A549 (cell line): ENCODE measurements around the gene TM6SF1. TPM values are rescaled to one million over a fixed set of nuclear protein-coding genes. Genes with fewer than 3 reads are reported as not detected.
A peak's percentile ranks its signal among the peaks of the same experiment; 100 is the strongest.

Experiments used
- ATAC-seq, 2 experiments: fragments of 200-7000 bp in 1 of 2; fragments of >200 bp in 1 of 2; cut with Nextera tagmentation in 1 of 2; cut with Tn5 transposase in 1 of 2; 3 replicates each; pipeline versions ENCODE4 v1.8.0 to v1.9.1; 2018 to 2020; ENCODE audit warnings: mild to moderate bottlenecking in 1 of 2, moderate library complexity in 1 of 2
- CTCF ChIA-PET: fragments of 300-600 bp; sonication (Branson Sonifier 250); formaldehyde crosslinking; extraction: SDS; loops from one replicate; lab custom pipeline; 2021; ENCODE audit warnings: antibody characterized with exemption, inconsistent platforms; lab: Yijun Ruan, JAX
- POLR2A ChIA-PET: fragments of 350-600 bp; formaldehyde crosslinking; extraction: SDS; loops from one replicate; lab custom pipeline; 2021; ENCODE audit warnings: antibody characterized with exemption, inconsistent platforms; lab: Yijun Ruan, JAX
- DNase-seq, 2 experiments: peaks; one replicate each; pipeline versions ENCODE4 v3.0.0 to v3.0.0-alpha.2; 2011 to 2016; ENCODE audit warnings: low read depth in 1 of 2, low spot score in 1 of 2
- FAIRE-seq: peaks from 2 replicates; lab custom pipeline; 2011; peaks lifted over from hg19 to GRCh38; lab: Jason Lieb, UNC
- H3K27ac ChIP-seq, 2 experiments: fragments of >200 bp; sonication (Bioruptor Twin); formaldehyde crosslinking; 3 replicates each; pipeline ENCODE4 v1.5.1; 2016 to 2017
- H3K4me1 ChIP-seq: fragments of >200 bp; sonication (Bioruptor Twin); formaldehyde crosslinking; 3 replicates; pipeline ENCODE4 v1.6.1; 2016
- H3K4me2 ChIP-seq: fragments of >200 bp; sonication (Bioruptor Twin); formaldehyde crosslinking; 3 replicates; pipeline ENCODE4 v1.6.1; 2016
- H3K4me3 ChIP-seq: fragments of >200 bp; sonication (Bioruptor Twin); formaldehyde crosslinking; 3 replicates; pipeline ENCODE4 v1.5.1; 2016
- H3K9me3 ChIP-seq: fragments of >200 bp; sonication (Bioruptor Twin); formaldehyde crosslinking; 3 replicates; pipeline ENCODE4 v1.6.1; 2016
- CBX8 ChIP-seq: fragments of 200-600 bp; sonication (generic); IDR thresholded peaks from 2 replicates; pipeline ENCODE4 v1.6.1; 2016
- CEBPB ChIP-seq, 2 experiments: fragments of >200 bp in 1 of 2; sonication (Bioruptor Twin) in 1 of 2; formaldehyde crosslinking in 1 of 2; IDR thresholded peaks; 2 replicates each; pipeline ENCODE4 v1.6.1; 2012 to 2016
- E2F6 ChIP-seq: IDR thresholded peaks from 2 replicates; pipeline ENCODE4 v1.6.1; 2012; ENCODE audit warnings: low read depth, borderline replicate concordance
- EHF ChIP-seq: fragments of 250-450 bp; sonication (Bioruptor Pico); IDR thresholded peaks from 2 replicates; pipeline ENCODE4 v1.5.0; 2020; ENCODE audit warnings: mild to moderate bottlenecking
- FOSB ChIP-seq: fragments of 250-450 bp; sonication (Bioruptor Pico); IDR thresholded peaks from 2 replicates; pipeline ENCODE4 v1.5.0; 2020; ENCODE audit warnings: mild to moderate bottlenecking, moderate library complexity
- FOXS1 ChIP-seq: fragments of 250-450 bp; sonication (Bioruptor Pico); IDR thresholded peaks from 2 replicates; pipeline ENCODE4 v1.5.0; 2020; ENCODE audit warnings: mild to moderate bottlenecking, moderate library complexity
- HEYL ChIP-seq: fragments of 250-450 bp; sonication (Bioruptor Pico); IDR thresholded peaks from 2 replicates; pipeline ENCODE4 v1.8.0; 2021; ENCODE audit warnings: mild to moderate bottlenecking, moderate library complexity
- HOXB5 ChIP-seq: fragments of 250-450 bp; sonication (Bioruptor Pico); IDR thresholded peaks from 2 replicates; pipeline ENCODE4 v1.5.0; 2020; ENCODE audit warnings: mild to moderate bottlenecking, moderate library complexity
- KDM1A ChIP-seq: fragments of 200-600 bp; sonication (generic); IDR thresholded peaks from 2 replicates; pipeline ENCODE4 v1.6.1; 2016; ENCODE audit warnings: low read depth, mild to moderate bottlenecking
- MAX ChIP-seq: IDR thresholded peaks from 2 replicates; pipeline ENCODE4 v1.6.1; 2012
- NPAS2 ChIP-seq: fragments of 250-450 bp; sonication (Bioruptor Pico); IDR thresholded peaks from 2 replicates; pipeline ENCODE4 v1.8.0; 2022; ENCODE audit warnings: mild to moderate bottlenecking, moderate library complexity, borderline replicate concordance
- NR3C1 ChIP-seq: fragments of >200 bp; sonication (Bioruptor Twin); formaldehyde crosslinking; IDR thresholded peaks from 3 replicates; pipeline ENCODE4 v1.6.1; 2017
- POLR2A ChIP-seq: IDR thresholded peaks from 2 replicates; pipeline ENCODE4 v1.6.1; 2012; ENCODE audit warnings: mild to moderate bottlenecking, low read length
- RAD21 ChIP-seq, 2 experiments: fragments of >200 bp in 1 of 2; sonication (Bioruptor Twin) in 1 of 2; formaldehyde crosslinking in 1 of 2; IDR thresholded peaks in 1 of 2; conservative IDR thresholded peaks in 1 of 2; 2 replicates in 1 of 2; 3 replicates in 1 of 2; pipeline ENCODE4 v1.6.1; 2012 to 2018; ENCODE audit warnings: inconsistent platforms in 1 of 2
- RARB ChIP-seq: fragments of 250-450 bp; sonication (Bioruptor Pico); IDR thresholded peaks from 2 replicates; pipeline ENCODE4 v1.8.0; 2021; ENCODE audit warnings: mild to moderate bottlenecking, moderate library complexity
- RCOR1 ChIP-seq: fragments of 150-350 bp; IDR thresholded peaks from 2 replicates; pipeline ENCODE4 v1.6.1; 2014; ENCODE audit warnings: antibody characterized with exemption, low read length, low read depth
- REST ChIP-seq: fragments of 200-600 bp; sonication (generic); IDR thresholded peaks from 2 replicates; pipeline ENCODE4 v1.6.1; 2016; ENCODE audit warnings: antibody characterized with exemption, mild to moderate bottlenecking, moderate library complexity
- RFX5 ChIP-seq: fragments of 450-650 bp; IDR thresholded peaks from 2 replicates; pipeline ENCODE4 v1.7.1; 2014; ENCODE audit warnings: antibody characterized with exemption, mild to moderate bottlenecking, moderate library complexity
- RNF2 ChIP-seq: fragments of 200-600 bp; sonication (generic); IDR thresholded peaks from 2 replicates; pipeline ENCODE4 v1.6.1; 2016; ENCODE audit warnings: low read depth, mild to moderate bottlenecking, antibody characterized with exemption, moderate library complexity, borderline replicate concordance
- TFCP2L1 ChIP-seq: fragments of 250-450 bp; sonication (Bioruptor Pico); IDR thresholded peaks from 2 replicates; pipeline ENCODE4 v1.5.0; 2021; ENCODE audit warnings: mild to moderate bottlenecking
- ZC3H11A ChIP-seq: fragments of 450-650 bp; IDR thresholded peaks from 2 replicates; pipeline ENCODE4 v1.6.1; 2014; ENCODE audit warnings: antibody characterized with exemption, mild to moderate bottlenecking
- ZSCAN20 ChIP-seq: fragments of 250-450 bp; sonication (Bioruptor Pico); IDR thresholded peaks from 2 replicates; pipeline ENCODE4 v1.8.0; 2022; ENCODE audit warnings: mild to moderate bottlenecking, moderate library complexity
- WGBS: methylation state at CpG from one replicate; pipeline ENCODE4 v1.1.6; 2017; ENCODE audit errors: missing lambda C conversion rate; 5-methylcytosine and 5-hydroxymethylcytosine counted together
- polyA plus RNA-seq, 4 experiments: library from polyadenylated mRNA; depleted of rRNA in 3 of 4; stranded (reverse); fragments of >200 nt; fragmentation: RNase III in 1 of 4; extraction: RNeasy Plus Mini Kit Qiagen cat#74134 plus additional on column Dnase treatment in 1 of 4; gene quantifications; 2 replicates in 3 of 4; 3 replicates in 1 of 4; pipeline ENCODE4 v1.2.3, GENCODE V29; 2011 to 2017
- TF ChIP-seq, protein P1 (sequence below): IDR thresholded peaks from 2 replicates; pipeline ENCODE4 v1.6.1; 2012
- TF ChIP-seq, protein P2 (sequence below): fragments of 450-650 bp; IDR thresholded peaks from 2 replicates; pipeline ENCODE4 v1.6.1; 2014; ENCODE audit warnings: antibody characterized with exemption

The TM6SF1 gene
- polyA plus RNA-seq, 2 of the 4 experiments (the other 2 are of a cell fraction), result 1.1 TPM; not detected in 1

DNA sequence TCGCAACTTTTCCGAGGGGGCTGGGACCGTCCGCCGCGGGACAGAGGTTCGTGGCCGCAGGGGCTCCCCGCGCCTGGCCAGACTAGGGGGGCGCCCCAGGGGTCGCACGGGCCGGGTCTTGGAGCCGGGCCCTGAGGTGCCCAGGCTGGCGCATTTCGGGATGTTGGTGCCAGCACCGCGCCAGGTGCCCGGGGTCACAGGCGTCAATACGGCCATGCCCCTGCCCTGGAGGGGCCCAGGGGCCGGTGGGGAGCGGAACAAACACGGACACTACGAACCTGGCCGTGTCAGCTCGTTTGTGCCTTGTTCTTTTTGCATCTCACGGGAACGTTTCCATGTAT is 366 bp downstream of the TM6SF1 start:
- DNase-seq (no peak), ATAC-seq (no peak), FAIRE-seq (no peak)
- ChIA-PET POLR2A (no interaction called here), CTCF (no interaction called here)
- Histone ChIP-seq H3K27ac (peak overlapping the region; percentile 36 to 85; a peak in 4 of 6 replicates), H3K4me1 (peaks cover 9% of the 10 kb centered on the region; the same call in 1 of the 3 replicates), H3K4me2 (peak overlapping the region; percentile 97), H3K4me3 (peak overlapping the region; percentile 68), H3K9me3 (no peaks in the 10 kb centered on the region)
- WGBS, result 73% methylated on average over 25 of the region's 30 CpGs
- TF ChIP-seq KDM1A, result no peak
- no peak for TF ChIP-seq ZC3H11A
- TF ChIP-seq, protein P1, sequence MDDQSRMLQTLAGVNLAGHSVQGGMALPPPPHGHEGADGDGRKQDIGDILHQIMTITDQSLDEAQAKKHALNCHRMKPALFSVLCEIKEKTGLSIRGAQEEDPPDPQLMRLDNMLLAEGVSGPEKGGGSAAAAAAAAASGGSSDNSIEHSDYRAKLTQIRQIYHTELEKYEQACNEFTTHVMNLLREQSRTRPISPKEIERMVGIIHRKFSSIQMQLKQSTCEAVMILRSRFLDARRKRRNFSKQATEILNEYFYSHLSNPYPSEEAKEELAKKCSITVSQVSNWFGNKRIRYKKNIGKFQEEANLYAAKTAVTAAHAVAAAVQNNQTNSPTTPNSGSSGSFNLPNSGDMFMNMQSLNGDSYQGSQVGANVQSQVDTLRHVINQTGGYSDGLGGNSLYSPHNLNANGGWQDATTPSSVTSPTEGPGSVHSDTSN, result no peak
- TF ChIP-seq RAD21 (conservative IDR thresholded peaks at IDR 0.05 in 1 of 2, IDR thresholded peaks at IDR 0.05 in 1 of 2), result no peak
- no peak for TF ChIP-seq EHF (CRISPR knock-in tag)
- TF ChIP-seq RCOR1, result no peak
- no peak for TF ChIP-seq HEYL (CRISPR knock-in tag)
- no peak for TF ChIP-seq POLR2A
- no peak for TF ChIP-seq E2F6
- TF ChIP-seq MAX, result no peak
- no peak for TF ChIP-seq HOXB5
- TF ChIP-seq CEBPB (IDR thresholded peaks at IDR 0.05), result no peak
- TF ChIP-seq RFX5, result no peak
- no peak for TF ChIP-seq REST
- TF ChIP-seq CBX8, result no peak
- TF ChIP-seq FOSB (CRISPR knock-in tag), result no peak
- no peak for TF ChIP-seq NR3C1

DNA sequence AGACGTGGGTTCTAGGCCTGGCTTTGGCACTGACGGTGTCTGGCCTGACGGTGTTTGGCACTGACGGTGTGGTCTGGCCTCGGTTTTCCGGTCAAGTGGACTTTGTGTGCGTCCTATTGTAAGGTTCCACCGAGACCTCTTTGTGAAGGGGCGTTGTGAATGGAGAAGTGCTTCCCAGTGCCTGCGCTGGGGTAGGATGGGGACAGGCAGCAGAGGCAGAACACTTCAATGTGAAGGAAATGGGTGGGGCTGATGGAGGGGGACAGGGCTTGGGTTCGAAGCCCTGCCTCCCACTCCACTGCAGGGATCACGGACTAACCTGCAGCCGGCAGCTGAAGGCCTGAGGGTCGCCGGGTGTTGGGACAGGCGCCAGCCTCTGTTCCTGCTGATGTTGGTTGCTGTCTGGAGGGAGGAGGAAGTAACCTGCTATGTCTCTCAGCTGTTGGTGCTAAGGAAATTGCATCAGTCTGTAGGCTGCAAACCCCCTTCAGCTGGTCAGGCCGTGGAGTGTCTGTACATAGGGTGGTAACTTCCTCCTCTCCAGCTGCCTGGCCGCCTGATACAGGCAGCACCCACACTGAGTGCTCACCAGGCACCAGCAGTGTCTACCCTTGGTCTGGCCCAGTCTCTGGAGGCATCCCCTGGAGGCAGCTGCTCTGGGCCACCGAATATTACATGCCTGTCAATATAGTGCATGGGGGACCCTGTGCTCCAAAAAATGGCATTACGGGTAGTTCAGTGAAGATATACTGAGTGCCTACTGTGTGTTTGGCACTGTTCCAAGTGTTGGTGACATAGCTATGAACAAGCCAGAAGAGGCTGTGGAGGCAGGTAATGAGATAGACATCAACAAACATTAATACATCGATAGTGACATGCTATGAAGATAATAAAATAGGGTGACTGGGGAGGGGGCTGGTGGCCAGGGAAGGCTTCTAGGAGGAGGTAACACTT is 1.1 kb downstream of the TM6SF1 start:
- TF ChIP-seq REST, result no peak
- TF ChIP-seq NPAS2 (CRISPR knock-in tag), result no peak
- TF ChIP-seq FOXS1 (CRISPR knock-in tag), result no peak
- no peak for TF ChIP-seq RNF2
- TF ChIP-seq, protein P2, sequence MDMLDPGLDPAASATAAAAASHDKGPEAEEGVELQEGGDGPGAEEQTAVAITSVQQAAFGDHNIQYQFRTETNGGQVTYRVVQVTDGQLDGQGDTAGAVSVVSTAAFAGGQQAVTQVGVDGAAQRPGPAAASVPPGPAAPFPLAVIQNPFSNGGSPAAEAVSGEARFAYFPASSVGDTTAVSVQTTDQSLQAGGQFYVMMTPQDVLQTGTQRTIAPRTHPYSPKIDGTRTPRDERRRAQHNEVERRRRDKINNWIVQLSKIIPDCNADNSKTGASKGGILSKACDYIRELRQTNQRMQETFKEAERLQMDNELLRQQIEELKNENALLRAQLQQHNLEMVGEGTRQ, result no peak
- TF ChIP-seq HOXB5, result no peak
- TF ChIP-seq ZSCAN20 (CRISPR knock-in tag), result no peak
- TF ChIP-seq E2F6, result no peak
- no peak for TF ChIP-seq RAD21 (conservative IDR thresholded peaks at IDR 0.05 in 1 of 2, IDR thresholded peaks at IDR 0.05 in 1 of 2)
- TF ChIP-seq RARB (CRISPR knock-in tag), result no peak
- no peak for TF ChIP-seq TFCP2L1 (CRISPR knock-in tag)
- Histone ChIP-seq H3K27ac (no peak overlapping the region), H3K4me2 (no peak overlapping the region), H3K4me3 (no peak overlapping the region), H3K4me1 (peaks cover 9% of the 10 kb centered on the region; the same call in 1 of the 3 replicates), H3K9me3 (no peaks in the 10 kb centered on the region)
- FAIRE-seq (no peak), ATAC-seq (peak; percentile 47 to 52; a peak in 4 of 6 replicates), DNase-seq (peak in 1 of 2 experiments; percentile 47)
- POLR2A ChIA-PET, result no interaction called here
- 75% methylated on average over 21 of the region's 21 CpGs for WGBS
- CTCF ChIA-PET, result interaction anchor here (0.8 to 1.4 kb wide), 2 partner anchors 8 to 37 kb away, joined by 3 read pairs; no protein-coding TSS in a partner anchor
